H9 (cell line): ENCODE data around the gene NCOR2. TPM values are rescaled to one million over a fixed set of nuclear protein-coding genes. Genes with fewer than 3 reads are reported as not detected.

Experiments
- DNase-seq: peaks from one replicate; pipeline ENCODE4 v3.0.0-alpha.2; 2017
- H2AFZ ChIP-seq: one replicate; pipeline ENCODE4 v1.6.1; 2013; ENCODE audit warnings: mild to moderate bottlenecking, low read length, control low read depth, moderate library complexity
- H2AK5ac ChIP-seq: 2 replicates; pipeline ENCODE4 v1.6.1; 2013; ENCODE audit warnings: low read length, control low read depth, mixed read lengths; ENCODE audit not compliant: insufficient read length
- H2BK120ac ChIP-seq: one replicate; pipeline ENCODE4 v1.6.1; 2013; ENCODE audit warnings: low read depth, mild to moderate bottlenecking, low read length, control low read depth, inconsistent platforms; ENCODE audit not compliant: poor library complexity, severe bottlenecking
- H2BK12ac ChIP-seq: 2 replicates; pipeline ENCODE4 v1.6.1; 2013; ENCODE audit warnings: low read length, control low read depth, mixed read lengths, low read depth; ENCODE audit not compliant: insufficient read length
- H2BK15ac ChIP-seq: 2 replicates; pipeline ENCODE4 v1.6.1; 2013; ENCODE audit warnings: low read depth, low read length, control low read depth
- H2BK20ac ChIP-seq: one replicate; pipeline ENCODE4 v1.6.1; 2013; ENCODE audit warnings: low read depth, mild to moderate bottlenecking, low read length, control low read depth, inconsistent platforms; ENCODE audit not compliant: poor library complexity, severe bottlenecking
- H2BK5ac ChIP-seq: 2 replicates; pipeline ENCODE4 v1.6.1; 2013; ENCODE audit warnings: low read length, control low read depth, mixed read lengths; ENCODE audit not compliant: insufficient read length
- H3K14ac ChIP-seq: 2 replicates; pipeline ENCODE4 v1.6.1; 2013; ENCODE audit warnings: low read length, control low read depth; ENCODE audit not compliant: insufficient read depth
- H3K18ac ChIP-seq: 2 replicates; pipeline ENCODE4 v1.6.1; 2013; ENCODE audit warnings: low read depth, mild to moderate bottlenecking, mixed read lengths, low read length, control low read depth; ENCODE audit not compliant: insufficient read length
- H3K23ac ChIP-seq: 2 replicates; pipeline ENCODE4 v1.6.1; 2013; ENCODE audit warnings: low read length, control low read depth, mixed read lengths, low read depth; ENCODE audit not compliant: insufficient read length
- H3K23me2 ChIP-seq: 2 replicates; pipeline ENCODE4 v1.6.1; 2013; ENCODE audit warnings: low read depth, mild to moderate bottlenecking, mixed read lengths, low read length, control low read depth; ENCODE audit not compliant: insufficient read length, poor library complexity, severe bottlenecking
- H3K27ac ChIP-seq: 2 replicates; pipeline ENCODE4 v1.5.1; 2013; ENCODE audit warnings: low read length, control low read depth, mixed read lengths, low read depth; ENCODE audit not compliant: insufficient read length
- H3K27me3 ChIP-seq: 2 replicates; pipeline ENCODE4 v1.6.1; 2013; ENCODE audit warnings: low read length, control low read depth, inconsistent platforms; ENCODE audit not compliant: insufficient read depth
- H3K4ac ChIP-seq: 2 replicates; pipeline ENCODE4 v1.6.1; 2013; ENCODE audit warnings: low read depth, mild to moderate bottlenecking, control low read depth, inconsistent platforms, low read length, moderate library complexity
- H3K4me1 ChIP-seq: 2 replicates; pipeline ENCODE4 v1.6.1; 2013; ENCODE audit warnings: low read length, control low read depth, inconsistent platforms; ENCODE audit not compliant: insufficient read depth
- H3K4me2 ChIP-seq: 2 replicates; pipeline ENCODE4 v1.6.1; 2013; ENCODE audit warnings: low read length, control low read depth, mixed read lengths; ENCODE audit not compliant: insufficient read length, insufficient read depth
- H3K56ac ChIP-seq: 2 replicates; pipeline ENCODE4 v1.6.1; 2013; ENCODE audit warnings: low read depth, mild to moderate bottlenecking, mixed read lengths, low read length, control low read depth; ENCODE audit not compliant: insufficient read length
- H3K79me1 ChIP-seq: 2 replicates; pipeline ENCODE4 v1.6.1; 2013; ENCODE audit warnings: low read depth, mild to moderate bottlenecking, moderate library complexity, low read length, control low read depth, inconsistent platforms; ENCODE audit not compliant: insufficient read depth, poor library complexity, severe bottlenecking
- H3K79me2 ChIP-seq: 2 replicates; pipeline ENCODE4 v1.6.1; 2013; ENCODE audit warnings: low read length, control low read depth, inconsistent platforms; ENCODE audit not compliant: insufficient read depth
- H3K9ac ChIP-seq: 2 replicates; pipeline ENCODE4 v1.6.1; 2013; ENCODE audit warnings: low read length, control low read depth, mixed read lengths; ENCODE audit not compliant: insufficient read length; ENCODE audit errors: extremely low read depth
- H3K9me3 ChIP-seq: one replicate; pipeline ENCODE4 v1.6.1; 2013; ENCODE audit warnings: low read depth, low read length, inconsistent platforms; ENCODE audit not compliant: control insufficient read depth
- H3T11ph ChIP-seq: one replicate; pipeline ENCODE4 v1.6.1; 2013; ENCODE audit warnings: mild to moderate bottlenecking, low read length, control low read depth, inconsistent platforms
- H4K20me1 ChIP-seq: one replicate; pipeline ENCODE4 v1.6.1; 2013; ENCODE audit not compliant: control insufficient read depth, insufficient read length, insufficient read depth
- H4K5ac ChIP-seq: 2 replicates; pipeline ENCODE4 v1.6.1; 2013; ENCODE audit warnings: low read depth, mild to moderate bottlenecking, mixed read lengths, low read length, control low read depth; ENCODE audit not compliant: insufficient read length
- H4K8ac ChIP-seq: replicated peaks from 2 replicates; pipeline ENCODE4 v1.6.1; 2013; ENCODE audit warnings: low read length, control low read depth, mixed read lengths, low read depth; ENCODE audit not compliant: insufficient read length
- H4K91ac ChIP-seq: 2 replicates; pipeline ENCODE4 v1.6.1; 2013; ENCODE audit warnings: low read depth, mild to moderate bottlenecking, moderate library complexity, mixed read lengths, low read length, control low read depth; ENCODE audit not compliant: insufficient read length
- H3K27ac Mint-ChIP-seq, 3 experiments: 2 replicates in 2 of 3; 3 replicates in 1 of 3; pipeline ENCODE4 v1.8.0; 2020 to 2021; ENCODE audit warnings: mixed read lengths in 3 of 3, mild to moderate bottlenecking in 1 of 3, moderate library complexity in 1 of 3
- H3K27me3 Mint-ChIP-seq: 2 replicates; pipeline ENCODE4 v1.8.0; 2021; ENCODE audit warnings: low read depth, mild to moderate bottlenecking, moderate library complexity, mixed read lengths
- H3K36me3 Mint-ChIP-seq, 3 experiments: 2 replicates in 2 of 3; 3 replicates in 1 of 3; pipeline ENCODE4 v1.8.0; 2020 to 2021; ENCODE audit warnings: low read depth in 3 of 3, mixed read lengths in 3 of 3; ENCODE audit not compliant: insufficient read depth in 1 of 3
- H3K4me1 Mint-ChIP-seq, 2 experiments: 2 replicates each; pipeline ENCODE4 v1.8.0; 2020; ENCODE audit warnings: mixed read lengths in 2 of 2
- H3K4me3 Mint-ChIP-seq, 2 experiments: 2 replicates in 1 of 2; 3 replicates in 1 of 2; pipeline ENCODE4 v1.8.0; 2020 to 2021; ENCODE audit warnings: mild to moderate bottlenecking in 2 of 2, mixed read lengths in 2 of 2, moderate library complexity in 1 of 2
- H3K9me3 Mint-ChIP-seq, 2 experiments: 2 replicates in 1 of 2; 3 replicates in 1 of 2; pipeline ENCODE4 v1.8.0; 2020; ENCODE audit warnings: mild to moderate bottlenecking in 2 of 2, mixed read lengths in 2 of 2, moderate library complexity in 1 of 2
- CTCF ChIP-seq: fragments of 200-600 bp; sonication (generic); conservative IDR thresholded peaks from 3 replicates; pipeline ENCODE4 v1.8.0; 2021; ENCODE audit warnings: antibody characterized with exemption, mild to moderate bottlenecking
- WGBS: extraction: QIAGEN DNeasy Blood & Tissue Kit; methylation state at CpG from one replicate; pipeline ENCODE4 v1.1.7; 2013; ENCODE audit warnings: missing lambda C conversion rate, low lambda C conversion rate, mixed read lengths; ENCODE audit not compliant: insufficient read length; ENCODE audit errors: extremely low coverage; 5-methylcytosine and 5-hydroxymethylcytosine counted together
- total RNA-seq: library from RNA; stranded (reverse); gene quantifications from 2 replicates; pipeline ENCODE4 v1.2.1, GENCODE V29; 2021

Gene NCOR2
- total RNA-seq, 1 experiment from 2014 or later = 226 TPM

DNA sequence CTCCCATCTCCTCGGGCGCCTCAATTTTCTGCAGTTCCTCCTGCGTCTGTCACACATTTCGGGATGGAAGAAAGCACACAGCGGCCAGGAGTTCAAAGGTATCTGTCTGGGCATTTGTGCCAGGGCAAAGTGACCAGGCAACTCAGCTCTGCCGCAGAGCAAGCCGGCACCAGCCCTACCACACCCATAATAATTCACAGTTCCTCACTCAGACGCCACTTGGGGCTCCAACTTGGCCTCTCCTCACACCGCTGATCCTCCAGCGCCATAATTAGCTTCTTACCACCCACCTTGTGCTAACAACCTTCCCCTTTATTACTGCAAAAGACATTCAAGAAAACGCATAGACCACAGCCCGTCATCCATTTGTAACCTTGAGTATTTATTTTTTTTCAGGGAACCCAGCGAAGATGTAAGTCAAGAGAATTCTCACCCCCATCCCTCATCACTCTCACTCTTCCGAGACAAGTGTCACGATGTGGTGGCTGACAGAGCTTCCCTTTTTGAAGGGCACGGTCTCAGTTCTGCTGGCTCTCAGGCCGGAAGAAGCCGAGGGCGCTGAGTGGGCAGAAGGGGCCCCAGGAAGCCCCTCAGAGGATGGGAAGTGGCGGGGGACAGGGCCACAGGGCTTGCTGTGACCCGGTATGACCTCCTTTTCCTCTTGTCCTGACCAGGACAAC lies 25.2 kb upstream of the NCOR2 start:
- H3K27ac ChIP-seq = no peak overlapping the region
- DNase-seq = no peak
- no peak overlapping the region for H3K23ac ChIP-seq
- H3K27me3 ChIP-seq = no peaks in the 10 kb centered on the region
- peaks cover 14% of the 10 kb centered on the region for H3K27me3 Mint-ChIP-seq
- H2AFZ ChIP-seq = no peak overlapping the region
- no peak overlapping the region for H2AK5ac ChIP-seq
- no peaks in the 10 kb centered on the region for H3K4me1 Mint-ChIP-seq
- H3K4ac ChIP-seq = no peak overlapping the region
- peaks cover 0 to 10% (median 2%) of the 10 kb centered on the region in 3 experiments; a peak in 4 of 7 replicates for H3K36me3 Mint-ChIP-seq
- no peaks in the 10 kb centered on the region for H3K79me2 ChIP-seq
- no peak overlapping the region for H2BK12ac ChIP-seq
- no peak overlapping the region for H4K5ac ChIP-seq
- no peak overlapping the region for H2BK5ac ChIP-seq
- H3K9me3 ChIP-seq = no peaks in the 10 kb centered on the region
- no peak overlapping the region for H4K8ac ChIP-seq
- no peak overlapping the region for H3K27ac Mint-ChIP-seq
- WGBS = no CpG with 5 or more reads among the region's 21 CpGs
- no peak overlapping the region for H2BK15ac ChIP-seq
- no peak overlapping the region; the same call in 1 of the 2 replicates for H3K14ac ChIP-seq
- no peaks in the 10 kb centered on the region for H3K23me2 ChIP-seq
- H2BK20ac ChIP-seq = no peak overlapping the region
- no peak overlapping the region for H2BK120ac ChIP-seq
- no peaks in the 10 kb centered on the region for H4K20me1 ChIP-seq
- no peak overlapping the region for H3K18ac ChIP-seq
- H3K4me2 ChIP-seq = no peak overlapping the region
- H3K4me3 Mint-ChIP-seq = no peak overlapping the region
- no peak overlapping the region for H3K56ac ChIP-seq
- no peaks in the 10 kb centered on the region for H3K79me1 ChIP-seq
- no peak overlapping the region for H4K91ac ChIP-seq
- H3K9ac ChIP-seq = no peak overlapping the region
- no peak for TF ChIP-seq CTCF
- H3K9me3 Mint-ChIP-seq = peaks cover 10 to 12% of the 10 kb centered on the region in 2 experiments
- H3K4me1 ChIP-seq = no peaks in the 10 kb centered on the region
- no peak overlapping the region for H3T11ph ChIP-seq
